Heart right ventricle (tissue), 16 donors: ENCODE measurements around the gene RAD51B. TPM values are rescaled to one million over a fixed set of nuclear protein-coding genes. Genes with fewer than 3 reads are reported as not detected.
A peak's percentile ranks its signal among the peaks of the same experiment; 100 is the strongest.
"Not testable (repeated sequence)": the region's sequence is repeated elsewhere in the genome, so short reads cannot be mapped to it uniquely, and the experiment has no call there.

Experiments
- ATAC-seq, 8 donors: fragments of 200-7000 bp; cut with Tn5 transposase; one replicate each; pipeline ENCODE4 v1.9.1; 2020; ENCODE audit warnings: mild to moderate bottlenecking in 8 of 8, moderate library complexity in 8 of 8, moderate number of reproducible peaks in 1 of 8
- DNase-seq, 2 donors: peaks; one replicate each; pipeline ENCODE4 v3.0.0-alpha.2; 2020
- H3K27ac ChIP-seq, 10 donors: fragments of 200-600 bp; sonication (generic) in 2 of 10; one replicate each; pipeline versions ENCODE4 v1.5.0 to v1.8.0; 2020 to 2022; ENCODE audit warnings: mild to moderate bottlenecking in 3 of 10
- H3K27me3 ChIP-seq, 7 donors: fragments of 200-600 bp; one replicate each; pipeline ENCODE4 v1.8.0; 2021 to 2022; ENCODE audit warnings: mild to moderate bottlenecking in 2 of 7
- H3K36me3 ChIP-seq, 9 donors: fragments of 200-600 bp; sonication (generic) in 1 of 9; one replicate each; pipeline versions ENCODE4 v1.5.0 to v1.8.0; 2020 to 2022; ENCODE audit warnings: mild to moderate bottlenecking in 2 of 9
- H3K4me1 ChIP-seq, 9 donors: fragments of 200-600 bp; sonication (generic) in 1 of 9; one replicate each; pipeline versions ENCODE4 v1.5.0 to v1.8.0; 2020 to 2022; ENCODE audit warnings: mild to moderate bottlenecking in 4 of 9
- H3K4me3 ChIP-seq, 10 donors: fragments of 200-600 bp; sonication (generic) in 2 of 10; one replicate each; pipeline versions ENCODE4 v1.5.0 to v1.8.0; 2020 to 2022; ENCODE audit warnings: mild to moderate bottlenecking in 7 of 10, moderate library complexity in 2 of 10
- H3K9me3 ChIP-seq, 11 donors: fragments of 200-600 bp in 10 of 11; sonication (generic) in 2 of 11; one replicate each; pipeline versions ENCODE4 v1.5.0 to v1.8.0; 2013 to 2022; ENCODE audit warnings: mild to moderate bottlenecking in 2 of 11, control low read depth in 1 of 11, moderate library complexity in 1 of 11
- CTCF ChIP-seq, 9 donors: fragments of 200-600 bp; sonication (generic) in 2 of 9; IDR thresholded peaks; one replicate each; pipeline versions ENCODE4 v1.5.0 to v1.8.0; 2021 to 2022; ENCODE audit warnings: antibody characterized with exemption in 9 of 9, mild to moderate bottlenecking in 5 of 9, moderate library complexity in 1 of 9
- WGBS, 2 donors: extraction: QIAGEN DNeasy Blood & Tissue Kit; methylation state at CpG; one replicate each; pipeline ENCODE4 v1.1.7; 2013; ENCODE audit warnings: inconsistent platforms in 1 of 2; 5-methylcytosine and 5-hydroxymethylcytosine counted together
- intact Hi-C, 10 donors: fragments of 100-400 bp; cut with DNase I; formaldehyde crosslinking; loops; one replicate each; pipeline versions ENCODE4 v1.11.1 to v1.14.2; 2022
- polyA plus RNA-seq, 2 donors: library from polyadenylated mRNA; stranded (reverse); fragments of 200-250 nt; gene quantifications; one replicate each; pipeline ENCODE4 v1.2.3, GENCODE V29; 2013
- total RNA-seq, 10 donors: library from RNA; stranded (reverse); fragmentation: NEBNext Ultra II Directional in 3 of 10; extraction: Animal tissue kit (Norgen Biotek cat#: 25700) in 3 of 10; gene quantifications; one replicate each; pipeline versions ENCODE4 v1.2.1 to v1.2.4, GENCODE V29; 2021 to 2023
- donor health status: Arrhythmogenic right ventricular cardiomyopathy.
- donor health status: ischemic (EF 13 %, LVEDD 7.1; RV severe dilation, severe dysfunction).
- donor health status: healthy with polysubstance abuse.
- donor health status: DM: no; HTN: yes; CAD: no.
- donor health status: DM: no; HTN: no; CAD: no.
- donor health status: ischemic (EF 25% LVEDD 6.9; RV normal size, moderate dysfunction).
- donor health status: ischemic (EF 25% LVEDD 5.7; RV mildly dilated, moderate dysfunction).
- donor health status: healthy.
- donor health status: DM: yes; HTN: yes; CAD: no.
- donor health status: Ischemic cardiomyopathy.
- donor health status: ischemic (EF 35%, LVEDD 5.7; RV mildly dilated, moderate dysfunction).
- donor health status: nonischemic (EF 11% LVEDD 7.7; RV severe dilation, severe dysfunction).
- donor health status: DM: yes; HTN: yes; CAD: no.
- donor health status: PGD.
- donor health status: ischemic (EF 29% LVEDD 5.4; RV normal size, mild dysfunction).
- donor health status: nonischemic (EF 23%, LVEDD 6.1; RV moderate dilation, normal function).

RAD51B gene
- total and polyA plus RNA-seq, 12 donors, result 0.88 to 8.6 (median 3.5) TPM

GRCh38 chr14:67963960-67964812 is 144.6 kb downstream of the RAD51B start:
- Histone ChIP-seq H3K9me3 (no peaks in the 10 kb centered on the region), H3K36me3 (no peaks in the 10 kb centered on the region), H3K4me1 (peaks cover 0 to 42% (median 0%) of the 10 kb centered on the region in 9 donors), H3K27ac (peak overlapping the region in 2 of 10 donors; percentile 4 to 17), H3K27me3 (no peaks in the 10 kb centered on the region), H3K4me3 (peak overlapping the region in 5 of 10 donors; percentile 3 to 28 (median 15))
- TF ChIP-seq CTCF (IDR thresholded peaks at IDR 0.05), result no peak
- peak in 2 of 8 donors; percentile 39 to 58 for ATAC-seq
- DNase-seq, result no peak
- intact Hi-C loops, result no loop called here
- 83 to 88% methylated on average over 6 of the region's 6 CpGs for WGBS, 2 donors

GRCh38 chr14:67965696-67966095 is 146.1 kb downstream of the RAD51B start:
- peaks cover 0 to 42% (median 0%) of the 10 kb centered on the region in 9 donors for H3K4me1 ChIP-seq
- TF ChIP-seq CTCF (IDR thresholded peaks at IDR 0.05), result no peak
- no peak for ATAC-seq
- no peak overlapping the region for H3K27ac ChIP-seq
- no peak for DNase-seq
- no peaks in the 10 kb centered on the region for H3K9me3 ChIP-seq
- 91 to 93% methylated on average over 3 of the region's 3 CpGs for WGBS, 2 donors
- no peak overlapping the region for H3K4me3 ChIP-seq
- intact Hi-C loops, result no loop called here
- no peaks in the 10 kb centered on the region for H3K36me3 ChIP-seq
- no peaks in the 10 kb centered on the region for H3K27me3 ChIP-seq

- Histone ChIP-seq H3K27ac (no peak overlapping the region), H3K4me1 (peaks cover 0 to 37% (median 0%) of the 10 kb centered on the region in 9 donors), H3K9me3 (no peaks in the 10 kb centered on the region), H3K36me3 (no peaks in the 10 kb centered on the region), H3K4me3 (no peak overlapping the region), H3K27me3 (no peaks in the 10 kb centered on the region)
- ATAC-seq, result no peak
- intact Hi-C loops, result no loop called here
- 97 to 100% methylated on average over 1 of the region's 1 CpG for WGBS, 2 donors
- no peak for DNase-seq
- TF ChIP-seq CTCF (IDR thresholded peaks at IDR 0.05), result no peak
These were observed 147.6 kb downstream of the RAD51B start for GRCh38 chr14:67967206-67967605.

DNA sequence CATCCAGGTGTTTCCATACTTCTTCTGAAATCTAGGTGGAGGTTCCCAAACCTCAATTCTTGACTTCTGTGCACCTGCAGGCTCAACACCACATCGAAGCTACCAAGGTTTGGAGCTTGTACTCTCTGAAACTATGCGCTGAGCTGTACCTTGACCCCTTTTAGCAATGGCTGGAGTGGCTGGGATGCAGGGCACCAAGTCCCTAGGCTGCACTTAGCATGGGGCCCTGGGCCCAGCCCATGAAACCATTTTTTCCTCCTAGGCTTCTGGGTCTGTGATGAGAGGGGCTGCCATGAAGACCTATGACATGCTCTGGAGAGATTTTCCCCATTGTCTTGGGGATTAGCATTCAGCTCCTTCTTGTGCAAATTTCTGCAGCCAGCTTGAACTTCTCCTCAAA is 148.4 kb downstream of the RAD51B start:
- DNase-seq, H3K36me3 ChIP-seq, intact Hi-C loops, H3K4me3 ChIP-seq, H3K27me3 ChIP-seq, ATAC-seq, H3K27ac ChIP-seq, H3K9me3 ChIP-seq: not testable (repeated sequence)
- peaks cover 0 to 29% (median 0%) of the 10 kb centered on the region in 9 donors for H3K4me1 ChIP-seq
- WGBS, 2 donors, result 95 to 100% methylated on average over 2 of the region's 2 CpGs

GRCh38 chr14:67970923-67971322 is 151.3 kb downstream of the RAD51B start:
- no peaks in the 10 kb centered on the region for H3K9me3 ChIP-seq
- H3K4me1 ChIP-seq, result peaks cover 0 to 5% (median 0%) of the 10 kb centered on the region in 9 donors
- H3K4me3 ChIP-seq, result no peak overlapping the region
- no peak for TF ChIP-seq CTCF (IDR thresholded peaks at IDR 0.05)
- no peak overlapping the region for H3K27ac ChIP-seq
- WGBS, 2 donors, result 87 to 88% methylated on average over 4 of the region's 4 CpGs
- H3K36me3 ChIP-seq, result no peaks in the 10 kb centered on the region
- ATAC-seq, result no peak
- no peaks in the 10 kb centered on the region for H3K27me3 ChIP-seq
- DNase-seq, result no peak
- intact Hi-C loops, result loop anchor here in 1 of 10 donors (10.0 kb wide), 1 partner anchor 94 kb away; no protein-coding TSS in a partner anchor
